Astrocyte of the cerebellum (primary cell): Measurements from ENCODE around the gene NUPR2.
"Not testable (repeated sequence)": the region's sequence is repeated elsewhere in the genome, so short reads cannot be mapped to it uniquely, and the experiment has no call there.

Experiments
- DNase-seq: peaks from one replicate; pipeline ENCODE4 v3.0.0-alpha.2; 2011; ENCODE audit warnings: low read depth
- H3K4me3 ChIP-seq: 2 replicates; pipeline ENCODE4 v1.5.1; 2011; ENCODE audit warnings: mild to moderate bottlenecking, low read depth, low read length, moderate library complexity
- CTCF ChIP-seq: IDR thresholded peaks from 2 replicates; pipeline ENCODE4 v1.5.1; 2012; ENCODE audit warnings: low read length, low read depth, moderate library complexity, mild to moderate bottlenecking; ENCODE audit errors: missing control alignments
- in situ Hi-C: cut with HindIII; loops from 2 replicates; pipeline ENCODE4 v1.10.0; 2017; ENCODE audit warnings: low sequenced_read_pairs

The NUPR2 gene

GRCh38 chr7:56097700-56098099 lies 18.5 kb downstream of the NUPR2 start:
- in situ Hi-C loops = no loop called here
- DNase-seq = peak; percentile 52
- no peak for TF ChIP-seq CTCF
- H3K4me3 ChIP-seq = no peak overlapping the region

- peak; percentile 87 for DNase-seq
- in situ Hi-C loops = no loop called here
- peak; percentile 63 for TF ChIP-seq CTCF
- no peak within 1 kb of the TSS for H3K4me3 ChIP-seq
Measured at GRCh38 chr7:56092789-56093531, 23.3 kb downstream of the NUPR2 start, which contains the start of gene PHKG1. Gene PHKG1 (minus strand): TSS chr7:56092952. CDS start chr7:56088941, 4,011 bp downstream.

- DNase-seq, H3K4me3 ChIP-seq, in situ Hi-C loops: not testable (repeated sequence)
Measured at GRCh38 chr7:56092388-56092787, 23.8 kb downstream of the NUPR2 start.

GRCh38 chr7:56091591-56091990 lies 24.6 kb downstream of the NUPR2 start:
- no peak for TF ChIP-seq CTCF
- no peak for DNase-seq
- H3K4me3 ChIP-seq = no peak overlapping the region
- in situ Hi-C loops = no loop called here

GRCh38 chr7:56087445-56087844 lies 28.8 kb downstream of the NUPR2 start:
- no peak for DNase-seq
- no peak for TF ChIP-seq CTCF
- no peak overlapping the region for H3K4me3 ChIP-seq
- in situ Hi-C loops = no loop called here

- in situ Hi-C loops = no loop called here
- no peak for DNase-seq
- no peak for TF ChIP-seq CTCF
- H3K4me3 ChIP-seq = no peak overlapping the region
Measured at GRCh38 chr7:56086761-56087160, 29.5 kb downstream of the NUPR2 start.

GRCh38 chr7:56083150-56083785 lies 32.9 kb downstream of the NUPR2 start:
- DNase-seq = no peak
- TF ChIP-seq CTCF = no peak
- in situ Hi-C loops = no loop called here
- H3K4me3 ChIP-seq = no peak overlapping the region
